HG03108 (cell line): Measurements from ENCODE around the gene CARMIL1.
"Not testable (repeated sequence)": the region's sequence is repeated elsewhere in the genome, so short reads cannot be mapped to it uniquely, and the experiment has no call there.

Source experiments
- ATAC-seq: cut with Tn5 transposase; IDR thresholded peaks from one replicate; pipeline ENCODE4 v1.9.1; 2021; ENCODE audit warnings: moderate library complexity; ENCODE audit not compliant: unreplicated experiment

CARMIL1 gene

GRCh38 chr6:25365154-25365553, 86.0 kb downstream of the CARMIL1 start:
- no peak for ATAC-seq

GRCh38 chr6:25366903-25367545, 87.8 kb downstream of the CARMIL1 start:
- ATAC-seq: peak; percentile 42

- no peak for ATAC-seq
Observed at GRCh38 chr6:25369036-25369432, 89.9 kb downstream of the CARMIL1 start.

- ATAC-seq: no peak
Observed at GRCh38 chr6:25369433-25370177, 90.4 kb downstream of the CARMIL1 start.

GRCh38 chr6:25370178-25371036, 91.2 kb downstream of the CARMIL1 start:
- ATAC-seq: no peak

GRCh38 chr6:25371037-25371347, 91.8 kb downstream of the CARMIL1 start:
- ATAC-seq: no peak

- no peak for ATAC-seq
Observed at GRCh38 chr6:25375125-25375524, 96.0 kb downstream of the CARMIL1 start.

- no peak for ATAC-seq
Observed at GRCh38 chr6:25377664-25378063, 98.5 kb downstream of the CARMIL1 start.

- no peak for ATAC-seq
Observed at GRCh38 chr6:25381077-25381476, 101.9 kb downstream of the CARMIL1 start.

- not testable (repeated sequence) for ATAC-seq
Observed at GRCh38 chr6:25382476-25382875, 103.3 kb downstream of the CARMIL1 start.

GRCh38 chr6:25384234-25384633, 105.1 kb downstream of the CARMIL1 start:
- ATAC-seq: no peak

- no peak for ATAC-seq
Observed at GRCh38 chr6:25384967-25385366, 105.8 kb downstream of the CARMIL1 start.

- peak; percentile 72 for ATAC-seq
Observed at GRCh38 chr6:25387483-25387882, 108.3 kb downstream of the CARMIL1 start.

GRCh38 chr6:25387911-25388310, 108.7 kb downstream of the CARMIL1 start:
- peak; percentile 6 for ATAC-seq

GRCh38 chr6:25388776-25389175, 109.6 kb downstream of the CARMIL1 start:
- no peak for ATAC-seq

- ATAC-seq: no peak
Observed at GRCh38 chr6:25389471-25389870, 110.3 kb downstream of the CARMIL1 start.

GRCh38 chr6:25392372-25392771, 113.2 kb downstream of the CARMIL1 start:
- no peak for ATAC-seq

GRCh38 chr6:25395731-25396130, 116.6 kb downstream of the CARMIL1 start:
- no peak for ATAC-seq

GRCh38 chr6:25397406-25397805, 118.2 kb downstream of the CARMIL1 start:
- ATAC-seq: no peak

- ATAC-seq: no peak
Observed at GRCh38 chr6:25399885-25400284, 120.7 kb downstream of the CARMIL1 start.

- no peak for ATAC-seq
Observed at GRCh38 chr6:25401711-25402110, 122.5 kb downstream of the CARMIL1 start.

- ATAC-seq: no peak
Observed at GRCh38 chr6:25402125-25402524, 123.0 kb downstream of the CARMIL1 start.
